Activated CD4-positive, alpha-beta T cell treated with anti-CD3 and anti-CD28 coated beads, Interleukin-2, amount 10 ng/mL, durations not matched to agents 7 days and 5 days (primary cell): ENCODE measurements around the gene CABP4. TPM values are rescaled to one million over a fixed set of nuclear protein-coding genes. Genes with fewer than 3 reads are reported as not detected.
A peak's percentile ranks its signal among the peaks of the same experiment; 100 is the strongest.

Source experiments
- CTCF ChIA-PET: fragments of 350-600 bp; sonication (Branson Sonifier 250); formaldehyde crosslinking; loops from one replicate; lab custom pipeline; 2021; ENCODE audit warnings: antibody characterized with exemption; lab: Charles Lee
- POLR2A ChIA-PET: fragments of 350-600 bp; sonication (Branson Sonifier 250); formaldehyde crosslinking; loops from one replicate; lab custom pipeline; 2021; ENCODE audit warnings: antibody characterized with exemption; lab: Charles Lee
- DNase-seq: peaks from one replicate; pipeline ENCODE4 v3.0.0-alpha.2; 2020
- H3K27ac Mint-ChIP-seq: one replicate; pipeline ENCODE4 v1.8.0; 2021; ENCODE audit warnings: mild to moderate bottlenecking, moderate library complexity, mixed read lengths
- H3K27me3 Mint-ChIP-seq: one replicate; pipeline ENCODE4 v1.8.0; 2021; ENCODE audit warnings: mixed read lengths
- H3K36me3 Mint-ChIP-seq: one replicate; pipeline ENCODE4 v1.8.0; 2021; ENCODE audit warnings: low read depth, mixed read lengths
- H3K4me1 Mint-ChIP-seq: one replicate; pipeline ENCODE4 v1.8.0; 2021; ENCODE audit warnings: mixed read lengths
- H3K4me3 Mint-ChIP-seq: one replicate; pipeline ENCODE4 v1.8.0; 2021; ENCODE audit warnings: mild to moderate bottlenecking, moderate library complexity, mixed read lengths
- H3K9me3 Mint-ChIP-seq: one replicate; pipeline ENCODE4 v1.8.0; 2021; ENCODE audit warnings: mixed read lengths
- total RNA-seq, 2 experiments: library from RNA; stranded (reverse); gene quantifications; one replicate each; pipeline ENCODE4 v1.2.3, GENCODE V29; 2021

CABP4 gene
- 1 to 10 TPM; 1.3 to 2.6 TPM for total RNA-seq

DNA sequence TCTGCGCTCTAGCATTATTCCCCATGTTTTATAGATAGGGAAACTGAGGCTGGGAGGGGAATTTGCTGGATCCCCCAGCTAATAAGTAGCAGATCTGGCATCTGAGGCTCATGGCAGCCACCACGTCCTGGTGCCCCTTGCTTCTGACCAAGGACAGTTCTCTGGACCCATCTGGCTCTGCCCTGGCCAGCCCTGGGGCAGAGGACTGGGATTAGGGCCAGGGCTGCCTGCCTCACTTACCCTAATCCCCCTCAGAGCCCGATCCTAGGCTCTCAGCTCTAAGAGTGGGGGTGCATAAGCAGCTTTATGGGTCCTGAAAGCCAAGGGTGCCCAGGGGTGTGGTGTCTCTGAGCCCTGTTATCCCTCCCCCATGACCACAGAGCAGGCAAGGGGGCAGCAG lies at the start of gene CABP4:
TSS of gene CABP4 (plus strand) at position 301 of the 400 bp plus-strand sequence. CDS start at position 371, 70 bp downstream.
- Mint-ChIP-seq H3K36me3 (no peaks in the 10 kb centered on the region), H3K9me3 (no peaks in the 10 kb centered on the region), H3K27me3 (no peaks in the 10 kb centered on the region), H3K4me1 (peaks cover 7% of the 10 kb centered on the region), H3K27ac (peak within 1 kb of the TSS; percentile 47), H3K4me3 (no peak within 1 kb of the TSS)
- ChIA-PET POLR2A (no interaction called here), CTCF (interaction anchor here (0.9 kb wide), 1 partner anchor 17 kb away, joined by 3 read pairs; no protein-coding TSS in a partner anchor)
- no peak for DNase-seq

DNA sequence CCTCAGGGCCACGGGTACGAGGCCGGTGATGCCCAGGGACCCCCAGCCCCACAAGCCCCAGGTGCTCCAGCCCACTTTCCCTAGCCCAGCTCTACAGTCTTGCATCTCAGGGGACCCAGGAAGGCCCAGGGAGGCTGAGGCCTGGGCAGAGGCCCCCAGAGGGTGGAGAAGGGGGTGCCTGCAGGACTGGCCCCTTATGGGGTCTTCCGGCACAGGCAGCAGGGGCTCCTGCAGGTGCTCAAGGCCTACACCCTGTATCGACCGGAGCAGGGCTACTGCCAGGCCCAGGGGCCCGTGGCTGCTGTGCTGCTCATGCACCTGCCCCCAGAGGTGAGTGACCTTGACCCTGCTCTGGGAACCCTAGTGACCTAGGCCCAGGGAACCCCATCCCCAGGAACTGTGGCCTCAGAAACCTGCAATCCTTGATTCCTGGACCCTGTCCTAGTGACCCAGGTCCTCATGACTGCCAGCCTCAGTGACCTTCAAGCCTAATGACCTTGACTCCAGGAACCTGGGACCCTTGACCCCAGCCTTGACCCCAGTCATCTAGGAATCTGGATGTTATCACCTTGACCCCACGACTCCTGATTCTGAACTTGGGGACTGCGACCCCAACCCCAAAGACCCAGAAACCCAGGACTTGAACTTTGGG lies 49.3 kb upstream of the CABP4 start:
- H3K27ac Mint-ChIP-seq, result peak overlapping the region; percentile 97
- H3K4me1 Mint-ChIP-seq, result peaks cover 69% of the 10 kb centered on the region
- CTCF ChIA-PET, result interaction anchor here (0.9 to 2.7 kb wide), 5 partner anchors 13 to 62 kb away, joined by 3 to 9 read pairs (median 5); partner anchors contain the start of genes RAD9A and TMEM134
- peak overlapping the region; percentile 95 for H3K4me3 Mint-ChIP-seq
- POLR2A ChIA-PET, result no interaction called here
- H3K27me3 Mint-ChIP-seq, result no peaks in the 10 kb centered on the region
- no peak for DNase-seq
- H3K9me3 Mint-ChIP-seq, result no peaks in the 10 kb centered on the region
- H3K36me3 Mint-ChIP-seq, result peaks cover 67% of the 10 kb centered on the region

DNA sequence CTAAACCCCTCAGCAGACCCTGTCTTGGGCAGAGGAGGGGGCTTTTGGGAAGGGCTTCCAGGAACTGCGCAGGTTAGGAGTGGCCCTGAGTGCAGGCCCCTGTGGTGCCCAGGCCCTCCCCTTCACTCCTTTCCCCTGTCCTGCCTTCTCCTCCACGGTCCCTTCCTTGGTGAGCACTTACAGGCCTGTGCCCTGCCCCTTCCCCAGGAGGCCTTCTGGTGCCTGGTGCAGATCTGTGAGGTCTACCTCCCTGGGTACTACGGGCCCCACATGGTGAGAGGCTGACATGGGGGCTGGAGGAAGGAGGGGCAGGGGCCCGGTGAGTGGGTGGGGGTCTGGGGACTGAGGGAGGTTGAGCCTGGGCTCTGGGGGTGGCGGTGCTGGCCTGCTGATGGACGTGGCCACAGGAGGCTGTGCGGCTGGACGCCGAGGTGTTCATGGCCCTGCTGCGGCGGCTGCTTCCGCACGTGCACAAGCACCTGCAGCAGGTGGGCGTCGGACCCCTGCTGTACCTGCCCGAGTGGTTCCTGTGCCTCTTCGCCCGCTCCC lies 48.7 kb upstream of the CABP4 start:
- H3K4me3 Mint-ChIP-seq, result peak overlapping the region; percentile 95
- H3K27me3 Mint-ChIP-seq, result no peaks in the 10 kb centered on the region
- DNase-seq, result no peak
- POLR2A ChIA-PET, result interaction anchor here (2.8 kb wide), 1 partner anchor 31 kb away, joined by 18 read pairs; the partner anchor contains the start of gene PTPRCAP
- H3K27ac Mint-ChIP-seq, result peak overlapping the region; percentile 92
- CTCF ChIA-PET, result interaction anchor here (0.6 to 1.3 kb wide), 5 partner anchors 14 to 154 kb away, joined by 3 to 5 read pairs (median 3); partner anchors contain the start of gene RAD9A
- H3K4me1 Mint-ChIP-seq, result peaks cover 76% of the 10 kb centered on the region
- no peaks in the 10 kb centered on the region for H3K9me3 Mint-ChIP-seq
- H3K36me3 Mint-ChIP-seq, result peaks cover 69% of the 10 kb centered on the region

DNA sequence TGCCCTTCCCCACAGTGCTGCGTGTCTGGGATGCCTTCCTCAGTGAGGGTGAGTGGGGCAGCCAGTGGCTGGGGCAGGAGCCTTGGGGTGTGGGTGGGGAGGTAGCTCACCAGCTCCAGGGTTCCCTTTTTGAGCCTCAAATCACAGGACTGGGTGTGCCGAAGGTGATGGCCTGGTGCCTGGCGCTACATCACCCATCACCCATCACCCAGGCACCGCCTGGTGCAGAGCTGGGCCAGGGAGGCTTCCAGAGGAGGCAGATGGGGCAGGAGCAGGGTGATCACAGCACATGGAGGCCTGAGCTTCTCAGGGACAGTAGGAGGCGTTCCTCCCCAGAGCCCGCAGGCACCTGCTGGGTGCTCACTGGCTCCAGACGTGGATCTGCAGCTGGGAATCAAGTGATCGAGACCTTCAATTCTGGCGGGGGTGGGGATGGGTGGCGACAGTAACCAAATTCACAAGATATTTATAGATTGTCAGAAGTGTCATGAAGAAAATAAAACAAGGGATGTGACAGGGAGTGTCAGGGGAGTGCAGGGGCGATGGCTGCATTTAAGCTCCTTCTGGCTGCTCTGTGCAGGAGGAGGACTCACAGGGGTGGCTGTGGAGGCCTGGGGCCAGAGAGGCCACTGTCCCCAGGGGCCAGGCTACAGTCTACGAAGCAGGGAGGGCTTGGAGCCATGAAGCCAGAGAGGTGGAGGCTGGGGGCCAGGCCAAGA lies 48.0 kb upstream of the CABP4 start:
- DNase-seq, result no peak
- peak overlapping the region; percentile 92 for H3K27ac Mint-ChIP-seq
- H3K36me3 Mint-ChIP-seq, result peaks cover 69% of the 10 kb centered on the region
- ChIA-PET POLR2A (interaction anchor here (2.8 kb wide), 1 partner anchor 30 kb away, joined by 18 read pairs; the partner anchor contains the start of gene PTPRCAP), CTCF (interaction anchor here (0.6 to 1.7 kb wide), 8 partner anchors 13 to 154 kb away, joined by 3 to 5 read pairs (median 3); partner anchors contain the start of genes PTPRCAP, RAD9A, SSH3 and TMEM134)
- H3K4me3 Mint-ChIP-seq, result peak overlapping the region; percentile 95
- no peaks in the 10 kb centered on the region for H3K9me3 Mint-ChIP-seq
- no peaks in the 10 kb centered on the region for H3K27me3 Mint-ChIP-seq
- H3K4me1 Mint-ChIP-seq, result peaks cover 80% of the 10 kb centered on the region

DNA sequence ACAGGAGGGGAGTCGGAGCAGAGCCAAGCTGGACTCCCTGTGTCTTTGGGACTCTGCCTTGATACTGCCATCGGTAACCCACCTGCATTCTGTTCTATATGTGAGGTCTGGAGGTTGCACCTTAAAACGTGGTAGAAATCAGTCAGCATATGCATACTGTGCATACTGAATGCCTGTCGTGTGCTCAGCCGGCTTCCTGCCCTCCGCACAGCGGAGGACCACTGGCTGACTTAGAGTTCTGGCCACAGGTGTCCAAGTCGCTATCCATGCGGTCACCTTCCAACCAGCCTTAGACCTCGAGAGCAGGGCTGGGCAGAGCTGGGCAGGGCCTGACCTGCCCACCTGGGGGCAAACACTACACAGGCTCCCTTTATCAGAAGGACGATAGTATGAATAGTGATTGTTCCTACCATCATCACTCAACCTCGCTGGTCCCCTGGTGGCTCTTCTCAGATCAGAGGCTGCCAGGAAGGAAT lies 47.4 kb upstream of the CABP4 start:
- no peak for DNase-seq
- Mint-ChIP-seq H3K4me1 (peaks cover 81% of the 10 kb centered on the region), H3K27me3 (no peaks in the 10 kb centered on the region), H3K27ac (peak overlapping the region; percentile 92), H3K4me3 (peak overlapping the region; percentile 95), H3K36me3 (peaks cover 69% of the 10 kb centered on the region), H3K9me3 (no peaks in the 10 kb centered on the region)
- POLR2A ChIA-PET, result interaction anchor here (0.9 to 2.8 kb wide), 2 partner anchors 29 to 31 kb away, joined by 3 to 18 read pairs; partner anchors contain the start of gene PTPRCAP
- CTCF ChIA-PET, result interaction anchor here (1.0 to 1.9 kb wide), 6 partner anchors 10 to 104 kb away, joined by 3 to 9 read pairs (median 4); partner anchors contain the start of genes PTPRCAP, RAD9A, SSH3 and TMEM134

DNA sequence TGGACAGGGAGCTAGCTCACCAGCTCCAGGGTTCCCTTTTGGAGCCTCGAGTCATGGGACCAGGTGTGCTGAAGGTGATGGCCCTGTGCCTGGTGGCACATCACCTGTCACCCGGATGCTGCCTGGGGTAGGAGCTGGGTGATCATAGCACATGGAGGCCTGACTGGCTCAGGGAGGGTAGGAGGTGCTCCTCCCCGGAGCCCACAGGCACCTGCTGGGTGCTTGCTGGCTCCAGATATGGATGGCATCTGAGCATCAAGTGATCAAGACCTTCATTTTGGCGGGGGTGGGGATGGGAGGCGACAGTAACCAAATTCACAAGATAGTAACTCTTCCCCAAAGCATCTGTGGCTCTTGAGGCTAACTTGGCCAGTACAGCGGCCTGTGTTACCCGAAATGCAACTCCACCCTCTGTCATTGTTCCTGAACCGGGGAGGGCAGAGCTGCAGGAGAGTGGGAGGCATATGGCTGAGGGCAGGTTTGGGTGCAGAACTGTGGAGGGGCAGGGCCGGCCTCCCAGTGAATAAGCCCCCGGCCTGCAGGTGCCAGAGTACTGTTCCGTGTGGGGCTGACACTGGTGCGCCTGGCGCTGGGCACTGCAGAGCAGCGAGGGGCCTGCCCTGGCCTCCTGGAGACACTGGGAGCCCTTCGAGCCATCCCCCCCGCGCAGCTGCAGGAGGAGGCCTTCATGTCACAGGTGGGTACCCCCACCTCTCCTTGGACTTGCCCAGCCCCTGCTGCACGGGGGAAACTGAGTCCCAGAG lies 46.5 kb upstream of the CABP4 start:
- H3K4me3 Mint-ChIP-seq, result peak overlapping the region; percentile 95
- POLR2A ChIA-PET, result interaction anchor here (0.9 to 2.8 kb wide), 4 partner anchors 11 to 31 kb away, joined by 3 to 18 read pairs (median 4); partner anchors contain the start of gene PTPRCAP
- peaks cover 81% of the 10 kb centered on the region for H3K4me1 Mint-ChIP-seq
- no peak for DNase-seq
- CTCF ChIA-PET, result interaction anchor here (1.0 to 1.9 kb wide), 8 partner anchors 9 to 137 kb away, joined by 3 to 9 read pairs (median 4); partner anchors contain the start of genes PITPNM1, RAD9A and TMEM134
- peaks cover 67% of the 10 kb centered on the region for H3K36me3 Mint-ChIP-seq
- peak overlapping the region; percentile 92 for H3K27ac Mint-ChIP-seq
- no peaks in the 10 kb centered on the region for H3K9me3 Mint-ChIP-seq
- H3K27me3 Mint-ChIP-seq, result no peaks in the 10 kb centered on the region

DNA sequence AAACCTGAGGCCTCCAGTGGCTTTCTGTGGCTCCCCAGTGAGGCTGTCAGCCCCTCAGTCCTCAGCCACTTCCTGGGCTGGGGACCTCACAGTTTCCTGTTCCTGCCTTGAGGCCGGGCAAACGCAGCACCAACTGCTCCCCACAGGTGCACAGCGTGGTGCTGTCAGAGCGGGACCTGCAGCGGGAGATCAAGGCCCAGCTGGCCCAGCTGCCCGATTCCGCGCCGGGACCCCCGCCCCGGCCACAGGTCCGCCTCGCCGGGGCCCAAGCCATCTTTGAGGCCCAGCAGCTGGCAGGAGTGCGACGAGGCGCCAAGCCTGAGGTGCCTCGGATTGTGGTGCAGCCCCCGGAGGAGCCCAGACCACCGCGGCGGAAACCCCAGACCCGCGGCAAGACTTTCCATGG lies 45.9 kb upstream of the CABP4 start:
- Mint-ChIP-seq H3K27me3 (no peaks in the 10 kb centered on the region), H3K4me1 (peaks cover 81% of the 10 kb centered on the region), H3K27ac (peak overlapping the region; percentile 94), H3K9me3 (no peaks in the 10 kb centered on the region), H3K36me3 (peaks cover 63% of the 10 kb centered on the region), H3K4me3 (peak overlapping the region; percentile 95)
- DNase-seq, result peak; percentile 89
- ChIA-PET POLR2A (interaction anchor here (0.6 to 2.8 kb wide), 4 partner anchors 11 to 144 kb away, joined by 3 to 18 read pairs (median 4); partner anchors contain the start of gene PTPRCAP), CTCF (interaction anchor here (1.0 to 1.9 kb wide), 8 partner anchors 9 to 137 kb away, joined by 3 to 9 read pairs (median 4); partner anchors contain the start of genes PITPNM1, RAD9A and TMEM134)

DNA sequence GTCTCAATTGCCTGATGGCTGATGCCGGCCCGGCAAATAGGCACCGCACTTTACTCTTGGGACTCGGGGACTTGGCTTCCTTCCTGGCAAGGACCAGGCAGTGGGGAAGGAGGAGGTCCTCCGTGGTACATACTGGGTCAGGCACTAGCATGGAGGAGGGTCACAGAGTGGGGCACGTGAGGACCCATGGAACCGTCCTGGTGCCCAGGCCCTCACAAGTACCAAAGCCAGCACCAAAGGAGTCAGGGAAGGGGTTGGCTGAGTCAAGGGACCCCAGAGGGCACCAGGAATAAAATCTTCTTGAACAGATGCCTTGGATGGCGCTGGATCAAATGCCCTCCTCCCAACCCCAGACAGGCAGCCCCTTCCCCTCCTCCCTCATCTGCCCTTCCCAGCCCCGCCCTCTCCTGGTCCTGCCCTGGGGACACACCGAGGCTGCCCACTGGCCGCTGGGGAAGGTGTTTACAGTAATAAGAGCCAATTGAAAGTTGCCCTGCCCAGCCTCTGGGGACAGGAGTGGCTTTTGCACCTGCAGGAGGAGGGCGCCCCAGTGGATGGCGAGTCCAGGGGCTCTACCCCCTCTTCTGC lies 45.3 kb upstream of the CABP4 start:
- H3K4me3 Mint-ChIP-seq, result peak overlapping the region; percentile 79
- peaks cover 57% of the 10 kb centered on the region for H3K36me3 Mint-ChIP-seq
- H3K9me3 Mint-ChIP-seq, result no peaks in the 10 kb centered on the region
- peak overlapping the region; percentile 94 for H3K27ac Mint-ChIP-seq
- H3K4me1 Mint-ChIP-seq, result peaks cover 81% of the 10 kb centered on the region
- DNase-seq, result no peak
- H3K27me3 Mint-ChIP-seq, result no peaks in the 10 kb centered on the region
- ChIA-PET POLR2A (interaction anchor here (0.6 to 0.9 kb wide), 2 partner anchors 10 to 145 kb away, joined by 3 to 4 read pairs; no protein-coding TSS in a partner anchor), CTCF (interaction anchor here (1.2 to 1.9 kb wide), 3 partner anchors 8 to 95 kb away, joined by 3 to 9 read pairs (median 4); partner anchors contain the start of gene PITPNM1)

DNA sequence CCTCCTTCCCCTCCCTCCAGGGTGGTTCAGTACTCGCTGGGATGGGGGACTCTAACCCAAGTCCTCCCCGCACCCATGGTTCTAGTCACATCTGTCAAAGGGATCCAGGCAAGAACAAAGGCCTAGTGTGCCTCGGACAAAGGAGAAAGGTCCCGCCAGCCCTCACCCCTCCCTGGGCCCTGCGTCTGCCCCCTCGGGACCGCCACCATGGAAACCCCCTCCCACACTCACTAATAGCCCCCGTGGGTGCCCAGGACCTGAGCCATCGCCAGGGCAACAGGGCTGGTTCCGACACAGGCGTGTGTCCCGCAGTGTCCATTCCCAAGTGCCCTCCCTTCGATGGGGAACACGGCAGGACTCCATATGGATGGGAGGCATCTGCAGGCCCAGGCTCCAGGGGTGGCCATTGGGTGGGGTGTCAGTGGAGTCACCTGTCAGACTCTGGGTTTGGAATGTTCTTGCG lies 44.8 kb upstream of the CABP4 start:
- Mint-ChIP-seq H3K27me3 (peaks cover 1% of the 10 kb centered on the region), H3K4me1 (peaks cover 80% of the 10 kb centered on the region), H3K27ac (peak overlapping the region; percentile 94), H3K36me3 (peaks cover 52% of the 10 kb centered on the region), H3K4me3 (peak overlapping the region; percentile 79), H3K9me3 (no peaks in the 10 kb centered on the region)
- CTCF ChIA-PET, result no interaction called here
- POLR2A ChIA-PET, result interaction anchor here (1.2 kb wide), 1 partner anchor 10 kb away, joined by 5 read pairs; no protein-coding TSS in a partner anchor
- no peak for DNase-seq

DNA sequence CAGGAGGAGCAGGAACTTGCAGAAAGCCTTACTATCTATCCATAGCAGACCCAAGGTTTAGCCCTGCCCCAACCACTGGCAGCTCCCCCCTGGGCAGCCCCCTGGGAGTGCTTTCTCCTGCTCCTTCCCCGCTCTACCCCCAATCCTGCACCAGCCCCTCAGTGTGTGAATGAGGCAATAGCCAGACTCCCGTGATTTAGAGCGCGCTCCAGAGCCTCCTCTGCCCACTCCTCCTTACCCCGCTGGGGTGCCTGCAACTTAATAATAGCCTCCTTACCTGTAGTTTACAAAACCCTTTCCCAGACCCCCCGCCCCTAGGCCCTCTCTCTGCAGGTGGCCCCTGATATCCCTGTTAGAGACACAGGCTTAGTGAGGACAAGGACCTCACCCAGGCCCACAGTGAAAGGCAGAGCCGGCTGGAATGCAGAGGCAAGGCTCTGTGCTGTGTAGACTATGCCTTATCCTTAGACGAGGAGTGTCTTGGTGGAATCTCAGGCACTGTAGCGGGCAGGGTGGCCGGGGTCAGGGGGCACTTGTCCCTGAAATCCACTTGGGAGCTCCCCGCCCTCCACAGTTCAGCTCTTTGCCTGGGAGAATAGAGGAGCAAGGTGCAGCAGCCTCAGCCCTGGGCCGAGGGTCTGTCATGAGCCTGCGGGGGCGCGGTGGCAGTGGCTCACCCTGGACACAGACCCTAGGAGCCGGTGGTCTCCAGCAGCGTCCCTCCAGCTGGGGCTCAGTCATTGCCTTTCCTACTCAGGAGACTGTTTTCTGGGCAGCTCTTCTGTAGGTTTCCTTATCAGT lies 44.0 kb upstream of the CABP4 start:
- ChIA-PET CTCF (interaction anchor here (0.6 to 0.9 kb wide), 4 partner anchors 12 to 68 kb away, joined by 3 to 4 read pairs (median 3); no protein-coding TSS in a partner anchor), POLR2A (interaction anchor here (1.2 kb wide), 1 partner anchor 9 kb away, joined by 5 read pairs; no protein-coding TSS in a partner anchor)
- H3K27ac Mint-ChIP-seq, result peak overlapping the region; percentile 94

More for the DNA sequence above, 44.0 kb upstream of the CABP4 start:
- Mint-ChIP-seq H3K27me3 (peaks cover 1% of the 10 kb centered on the region), H3K4me1 (peaks cover 78% of the 10 kb centered on the region), H3K36me3 (peaks cover 45% of the 10 kb centered on the region), H3K9me3 (no peaks in the 10 kb centered on the region), H3K4me3 (peak overlapping the region; percentile 79)
- no peak for DNase-seq
